Measurements from ENCODE around the gene ADO. TPM values are rescaled to one million over a fixed set of nuclear protein-coding genes. Genes with fewer than 3 reads are reported as not detected.

Gene ADO
- total RNA-seq, 2 donors from 2014 or later, result 11.4 to 12.9 TPM

DNA sequence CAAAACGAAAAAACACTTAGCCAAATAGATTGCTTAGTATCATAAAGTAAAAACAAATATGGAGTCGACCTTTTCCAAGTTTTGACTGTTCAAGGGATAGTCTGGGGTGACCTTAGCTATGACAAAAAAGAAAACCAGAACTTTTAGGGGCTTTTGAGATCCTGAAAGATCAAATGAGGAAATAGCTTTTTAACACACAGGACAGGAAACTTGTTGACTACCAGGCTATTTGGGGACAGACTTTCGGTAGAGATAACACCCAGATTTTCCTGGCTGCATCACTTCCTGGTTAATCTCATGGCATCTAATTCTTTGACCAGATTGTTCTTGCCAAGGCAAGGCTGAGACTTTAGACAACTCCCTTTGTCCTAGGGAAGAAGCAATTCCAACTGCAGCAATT is 46.1 kb downstream of the ADO start:
- ATAC-seq (no peak), DNase-seq (no peak)
- intact Hi-C loops (cut with DNase I, micrococcal nuclease), result no loop called here

GRCh38 chr10:62851442-62851841 is 46.9 kb downstream of the ADO start:
- intact Hi-C loops (cut with DNase I, micrococcal nuclease), result no loop called here
- no peak for DNase-seq
- no peak for ATAC-seq

GRCh38 chr10:62852961-62853702 is 48.6 kb downstream of the ADO start:
- ATAC-seq (no peak), DNase-seq (no peak)
- intact Hi-C loops (cut with DNase I, micrococcal nuclease), result no loop called here

DNA sequence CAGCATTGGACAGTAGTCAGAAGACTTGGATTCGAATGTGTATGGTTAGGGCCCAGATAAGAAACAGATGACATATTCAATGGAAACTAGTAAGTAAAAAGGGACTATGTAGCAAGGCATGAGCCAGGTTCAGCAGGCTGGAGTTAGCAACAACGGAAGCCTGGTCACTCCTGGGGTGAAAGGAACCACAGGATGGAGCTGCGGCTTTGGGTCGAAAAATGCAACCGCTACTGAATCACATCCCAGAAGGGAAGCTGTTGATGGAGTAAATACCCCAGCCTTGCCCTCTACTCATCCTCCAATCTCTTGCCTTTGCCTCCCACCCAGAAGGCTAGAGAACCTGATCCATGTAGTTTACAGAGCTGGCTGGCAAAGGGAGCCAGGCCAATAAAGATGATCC is 49.2 kb downstream of the ADO start:
- DNase-seq (no peak), ATAC-seq (no peak)
- intact Hi-C loops (cut with DNase I, micrococcal nuclease), result no loop called here

DNA sequence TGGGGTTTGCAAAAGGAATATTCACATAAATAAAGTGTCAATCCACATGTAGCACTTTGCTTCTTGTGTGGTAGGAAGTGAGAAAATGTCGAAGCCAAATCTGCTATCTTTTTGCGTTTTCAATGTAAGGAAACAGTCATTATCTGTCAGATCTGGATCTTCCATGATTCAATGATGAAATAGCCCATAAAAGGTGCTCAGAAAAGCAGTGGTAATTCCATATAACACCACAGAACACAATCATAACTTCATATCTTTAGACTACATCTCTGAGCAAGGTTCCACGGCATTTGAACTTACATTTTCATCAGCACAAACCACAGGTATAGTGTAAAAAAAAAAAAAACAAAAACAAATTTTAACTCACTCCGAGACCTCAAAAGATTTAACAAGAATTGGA is 51.5 kb downstream of the ADO start:
- no peak for ATAC-seq
- intact Hi-C loops (cut with DNase I, micrococcal nuclease), result no loop called here

More for the DNA sequence above, 51.5 kb downstream of the ADO start:
- no peak for DNase-seq

Other genes starting within 250 kb of the ADO start
- gene EGR2, start 11.6 kb downstream of the ADO start, total RNA-seq, result 1 to 10 TPM; 1.1 to 1.2 TPM

All from left colon (tissue), 2 donors.